Measurements from ENCODE around the gene SIRPB2. TPM values are rescaled to one million over a fixed set of nuclear protein-coding genes. Genes with fewer than 3 reads are reported as not detected.
"Not testable (repeated sequence)": the region's sequence is repeated elsewhere in the genome, so short reads cannot be mapped to it uniquely, and the experiment has no call there.

Gene SIRPB2
- total and polyA plus RNA-seq, 12 donors, result 0.23 to 7.3 (median 1.2) TPM

- DNase-seq (peak; percentile 41 to 76), ATAC-seq (peak; percentile 69 to 96 (median 93))
- 1 to 2% methylated on average over 8 of the region's 8 CpGs for WGBS, 2 donors
- intact Hi-C loops (cut with DNase I), result loop anchor here in 1 of 10 donors (10.0 kb wide), 1 partner anchor 231 kb away; no protein-coding TSS in a partner anchor
- no peak overlapping the region for H3K4me3 ChIP-seq
- H3K27me3 ChIP-seq, result peaks cover 0 to 16% (median 10%) of the 10 kb centered on the region in 7 donors
- peaks cover 0 to 9% (median 0%) of the 10 kb centered on the region in 11 donors for H3K9me3 ChIP-seq
- no peak overlapping the region for H3K27ac ChIP-seq
- H3K36me3 ChIP-seq, result no peaks in the 10 kb centered on the region
- TF ChIP-seq CTCF (IDR thresholded peaks at IDR 0.05), result peak; percentile 53 to 97 (median 78)
- peaks cover 0 to 6% (median 0%) of the 10 kb centered on the region in 9 donors for H3K4me1 ChIP-seq
Observed at GRCh38 chr20:1503564-1504227, 12.5 kb upstream of the SIRPB2 start.

GRCh38 chr20:1500496-1500895, 9.3 kb upstream of the SIRPB2 start:
- H3K9me3 ChIP-seq, result peaks cover 0 to 9% (median 0%) of the 10 kb centered on the region in 11 donors
- DNase-seq, result no peak
- H3K27ac ChIP-seq, result no peak overlapping the region
- no peak for ATAC-seq
- peaks cover 0 to 6% (median 0%) of the 10 kb centered on the region in 9 donors for H3K4me1 ChIP-seq
- WGBS, 2 donors, result 30 to 36% methylated on average over 3 of the region's 3 CpGs
- peaks cover 0 to 9% (median 6%) of the 10 kb centered on the region in 7 donors for H3K27me3 ChIP-seq
- TF ChIP-seq CTCF (IDR thresholded peaks at IDR 0.05), result no peak
- H3K36me3 ChIP-seq, result no peaks in the 10 kb centered on the region
- H3K4me3 ChIP-seq, result no peak overlapping the region
- intact Hi-C loops (cut with DNase I), result loop anchor here in 1 of 10 donors (10.0 kb wide), 1 partner anchor 234 kb away; no protein-coding TSS in a partner anchor

- ATAC-seq, result no peak
- H3K27me3 ChIP-seq, result peaks cover 0 to 9% (median 0%) of the 10 kb centered on the region in 7 donors
- intact Hi-C loops (cut with DNase I), result loop anchor here in 1 of 10 donors (10.0 kb wide), 1 partner anchor 235 kb away; no protein-coding TSS in a partner anchor
- no peak overlapping the region for H3K4me3 ChIP-seq
- TF ChIP-seq CTCF (IDR thresholded peaks at IDR 0.05), result no peak
- peaks cover 0 to 9% (median 0%) of the 10 kb centered on the region in 11 donors for H3K9me3 ChIP-seq
- no peak for DNase-seq
- H3K4me1 ChIP-seq, result peaks cover 0 to 9% (median 0%) of the 10 kb centered on the region in 9 donors
- H3K27ac ChIP-seq, result no peak overlapping the region
- 90 to 91% methylated on average over 8 of the region's 8 CpGs for WGBS, 2 donors
- H3K36me3 ChIP-seq, result no peaks in the 10 kb centered on the region
Observed at GRCh38 chr20:1499528-1500420, 8.6 kb upstream of the SIRPB2 start.

GRCh38 chr20:1497371-1497770, 6.2 kb upstream of the SIRPB2 start:
- peaks cover 0 to 27% (median 0%) of the 10 kb centered on the region in 9 donors for H3K4me1 ChIP-seq
- H3K27me3 ChIP-seq; intact Hi-C loops (cut with DNase I); H3K36me3 ChIP-seq; H3K27ac ChIP-seq; H3K9me3 ChIP-seq; ATAC-seq; H3K4me3 ChIP-seq; DNase-seq: not testable (repeated sequence)
- 89 to 95% methylated on average over 5 of the region's 5 CpGs for whole genome bisulfite sequencing, 2 donors

All from heart right ventricle (tissue), 16 donors.